ENCODE measurements around the gene NCKAP1. TPM values are rescaled to one million over a fixed set of nuclear protein-coding genes. Genes with fewer than 3 reads are reported as not detected.
"Not testable (repeated sequence)": the region's sequence is repeated elsewhere in the genome, so short reads cannot be mapped to it uniquely, and the experiment has no call there.

NCKAP1 gene
- total RNA-seq, 1 donor from 2014 or later = 116 TPM

DNA sequence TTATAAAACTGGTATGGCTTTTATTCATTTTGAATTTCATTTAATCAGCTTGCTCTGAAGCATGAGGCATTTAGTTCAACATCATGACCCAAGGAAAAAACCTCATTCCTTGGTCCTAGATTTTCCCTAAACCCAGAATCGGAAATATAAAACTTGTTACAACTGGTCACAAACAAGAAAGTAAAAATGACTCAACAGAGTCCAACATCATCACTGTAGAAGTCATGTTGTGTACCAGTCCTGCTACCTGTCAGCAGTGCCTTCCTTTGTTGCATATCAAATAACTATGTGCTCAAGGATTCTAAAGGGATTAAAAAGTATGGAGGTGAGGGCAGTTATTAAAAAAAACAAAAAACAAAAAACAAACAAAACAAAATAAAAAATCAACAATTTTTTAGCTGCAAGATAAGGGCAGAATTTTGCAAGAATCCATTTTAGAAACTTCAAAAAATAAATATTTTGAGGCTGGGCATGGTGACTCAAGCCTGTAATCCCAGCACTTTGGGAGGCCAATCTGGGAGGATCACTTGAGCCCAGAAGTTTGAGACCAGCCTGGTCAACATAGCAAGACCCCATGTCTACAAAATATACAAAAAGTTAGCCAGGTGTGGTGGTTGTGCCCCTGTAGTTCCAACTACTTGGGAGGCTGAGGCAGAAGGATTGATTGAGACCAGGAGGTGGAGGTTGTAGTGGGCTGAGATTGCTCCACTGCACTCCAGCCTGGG, 18.4 kb downstream of the NCKAP1 start:
- Mint-ChIP-seq H3K9me3 (ENCODE audit: unreplicated experiment) (no peaks in the 10 kb centered on the region), H3K27me3 (ENCODE audit: unreplicated experiment) (no peaks in the 10 kb centered on the region), H3K27ac (ENCODE audit: unreplicated experiment) (no peak overlapping the region), H3K4me3 (ENCODE audit: unreplicated experiment) (no peak overlapping the region), H3K36me3 (ENCODE audit: unreplicated experiment) (peaks cover 5% of the 10 kb centered on the region), H3K4me1 (ENCODE audit: low read depth, unreplicated experiment) (no peaks in the 10 kb centered on the region)
- TF ChIP-seq, protein P1, sequence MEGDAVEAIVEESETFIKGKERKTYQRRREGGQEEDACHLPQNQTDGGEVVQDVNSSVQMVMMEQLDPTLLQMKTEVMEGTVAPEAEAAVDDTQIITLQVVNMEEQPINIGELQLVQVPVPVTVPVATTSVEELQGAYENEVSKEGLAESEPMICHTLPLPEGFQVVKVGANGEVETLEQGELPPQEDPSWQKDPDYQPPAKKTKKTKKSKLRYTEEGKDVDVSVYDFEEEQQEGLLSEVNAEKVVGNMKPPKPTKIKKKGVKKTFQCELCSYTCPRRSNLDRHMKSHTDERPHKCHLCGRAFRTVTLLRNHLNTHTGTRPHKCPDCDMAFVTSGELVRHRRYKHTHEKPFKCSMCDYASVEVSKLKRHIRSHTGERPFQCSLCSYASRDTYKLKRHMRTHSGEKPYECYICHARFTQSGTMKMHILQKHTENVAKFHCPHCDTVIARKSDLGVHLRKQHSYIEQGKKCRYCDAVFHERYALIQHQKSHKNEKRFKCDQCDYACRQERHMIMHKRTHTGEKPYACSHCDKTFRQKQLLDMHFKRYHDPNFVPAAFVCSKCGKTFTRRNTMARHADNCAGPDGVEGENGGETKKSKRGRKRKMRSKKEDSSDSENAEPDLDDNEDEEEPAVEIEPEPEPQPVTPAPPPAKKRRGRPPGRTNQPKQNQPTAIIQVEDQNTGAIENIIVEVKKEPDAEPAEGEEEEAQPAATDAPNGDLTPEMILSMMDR (IDR thresholded peaks at IDR 0.05; ENCODE audit: partially characterized antibody, unreplicated experiment) = no peak
- DNase-seq = no peak

DNA sequence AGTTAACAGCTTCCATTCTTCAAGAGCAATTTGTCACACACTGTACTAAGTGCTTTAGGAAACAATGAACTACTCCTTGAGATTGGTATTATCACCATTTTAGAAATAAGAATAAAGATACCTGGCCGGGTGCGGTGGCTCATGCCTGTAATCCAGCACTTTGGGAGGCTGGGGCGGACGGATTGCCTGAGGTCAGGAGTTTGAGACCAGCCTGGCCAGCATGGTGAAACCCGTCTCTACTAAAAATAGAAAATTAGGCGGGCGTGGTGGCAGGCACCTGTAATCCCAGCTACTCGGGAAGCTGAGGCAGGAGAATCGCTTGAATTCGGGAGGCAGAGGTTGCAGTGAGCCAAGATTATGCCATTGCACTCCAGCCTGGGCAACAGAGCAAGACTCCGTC, 20.4 kb downstream of the NCKAP1 start:
- DNase-seq; H3K9me3 Mint-ChIP-seq (ENCODE audit: unreplicated experiment); H3K4me3 Mint-ChIP-seq (ENCODE audit: unreplicated experiment); H3K36me3 Mint-ChIP-seq (ENCODE audit: unreplicated experiment); H3K27me3 Mint-ChIP-seq (ENCODE audit: unreplicated experiment); H3K27ac Mint-ChIP-seq (ENCODE audit: unreplicated experiment); H3K4me1 Mint-ChIP-seq (ENCODE audit: low read depth, unreplicated experiment): not testable (repeated sequence)

DNA sequence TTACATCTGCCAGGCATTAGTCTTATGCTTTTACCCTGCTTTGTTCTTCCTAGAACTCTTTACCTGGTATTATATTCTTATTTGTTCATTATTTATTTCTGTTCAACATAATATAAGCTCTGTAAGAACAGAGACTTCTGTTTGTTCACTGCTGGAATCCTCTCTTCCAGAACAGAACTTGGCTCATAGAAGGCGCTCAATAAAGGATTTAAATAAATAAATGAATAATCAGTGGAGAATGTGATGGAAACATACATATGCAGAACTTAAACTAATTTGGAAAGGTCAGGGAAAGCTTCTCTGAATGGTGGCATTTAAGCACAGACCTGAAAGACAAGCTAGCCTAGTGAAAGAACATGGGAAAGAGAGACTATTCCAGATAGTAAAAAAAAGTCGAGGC, 24.3 kb downstream of the NCKAP1 start:
- H3K4me1 Mint-ChIP-seq (ENCODE audit: low read depth, unreplicated experiment) = peaks cover 10% of the 10 kb centered on the region
- peaks cover 5% of the 10 kb centered on the region for H3K36me3 Mint-ChIP-seq (ENCODE audit: unreplicated experiment)
- H3K27ac Mint-ChIP-seq (ENCODE audit: unreplicated experiment) = no peak overlapping the region
- TF ChIP-seq, protein P1 (IDR thresholded peaks at IDR 0.05; ENCODE audit: partially characterized antibody, unreplicated experiment) = no peak
- DNase-seq = no peak
- no peak overlapping the region for H3K4me3 Mint-ChIP-seq (ENCODE audit: unreplicated experiment)
- H3K27me3 Mint-ChIP-seq (ENCODE audit: unreplicated experiment) = no peaks in the 10 kb centered on the region
- peaks cover 1% of the 10 kb centered on the region for H3K9me3 Mint-ChIP-seq (ENCODE audit: unreplicated experiment)

DNA sequence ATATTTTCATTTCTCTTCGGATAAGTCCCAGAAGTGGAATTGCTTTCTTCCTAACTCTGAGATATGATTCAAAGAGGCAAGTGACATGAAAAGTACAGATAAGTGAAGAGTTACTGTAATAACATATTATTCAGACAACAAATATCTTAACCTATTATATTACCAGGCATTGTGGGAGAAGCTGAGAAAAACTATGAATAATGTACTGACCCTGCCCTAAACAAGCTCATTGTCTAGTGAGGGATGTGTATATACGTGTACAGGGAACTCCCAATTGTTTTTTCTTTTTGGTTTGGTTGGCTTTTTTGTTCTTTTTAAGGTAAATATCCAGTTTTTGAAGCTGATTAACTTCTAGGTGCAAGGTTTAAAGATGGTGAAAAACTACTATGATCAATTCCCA, 26.5 kb downstream of the NCKAP1 start:
- Mint-ChIP-seq H3K4me3 (ENCODE audit: unreplicated experiment) (no peak overlapping the region), H3K9me3 (ENCODE audit: unreplicated experiment) (peaks cover 1% of the 10 kb centered on the region), H3K36me3 (ENCODE audit: unreplicated experiment) (no peaks in the 10 kb centered on the region), H3K4me1 (ENCODE audit: low read depth, unreplicated experiment) (peaks cover 10% of the 10 kb centered on the region), H3K27ac (ENCODE audit: unreplicated experiment) (peak overlapping the region; percentile 59), H3K27me3 (ENCODE audit: unreplicated experiment) (no peaks in the 10 kb centered on the region)
- TF ChIP-seq, protein P1 (IDR thresholded peaks at IDR 0.05; ENCODE audit: partially characterized antibody, unreplicated experiment) = no peak
- no peak for DNase-seq

DNA sequence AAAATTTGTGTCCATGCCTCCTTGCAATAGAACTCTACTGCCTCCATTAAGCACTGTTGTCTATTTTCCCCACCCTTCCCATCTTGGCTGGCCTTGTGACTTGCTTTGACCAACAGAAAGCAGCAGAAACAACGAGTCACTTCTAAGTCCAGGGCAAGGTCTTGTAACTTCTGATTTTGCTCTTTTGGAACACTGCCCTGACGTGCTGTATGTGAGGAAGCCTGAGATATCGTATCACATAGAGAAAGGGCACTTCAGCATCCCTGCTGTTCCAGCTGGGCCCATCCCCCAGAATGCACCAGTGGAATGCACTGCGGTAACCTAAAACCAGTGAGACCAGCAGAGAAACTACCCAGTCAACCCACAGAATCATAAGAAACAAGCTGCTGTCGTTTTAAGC, 28.1 kb downstream of the NCKAP1 start:
- Mint-ChIP-seq H3K4me1 (ENCODE audit: low read depth, unreplicated experiment) (peaks cover 12% of the 10 kb centered on the region), H3K4me3 (ENCODE audit: unreplicated experiment) (no peak overlapping the region), H3K36me3 (ENCODE audit: unreplicated experiment) (no peaks in the 10 kb centered on the region), H3K9me3 (ENCODE audit: unreplicated experiment) (peaks cover 1% of the 10 kb centered on the region), H3K27me3 (ENCODE audit: unreplicated experiment) (no peaks in the 10 kb centered on the region), H3K27ac (ENCODE audit: unreplicated experiment) (peak overlapping the region; percentile 45)
- TF ChIP-seq, protein P1 (IDR thresholded peaks at IDR 0.05; ENCODE audit: partially characterized antibody, unreplicated experiment) = no peak
- peak; percentile 38 for DNase-seq
